Liver (tissue), 9 donors: Measurements from ENCODE around the gene NR3C1. TPM values are rescaled to one million over a fixed set of nuclear protein-coding genes. Genes with fewer than 3 reads are reported as not detected.

Experiments
- DNase-seq: peaks from one replicate; pipeline ENCODE4 v3.0.0-alpha.2; 2017; ENCODE audit warnings: low spot score
- H3K27ac ChIP-seq, 2 donors: one replicate each; pipeline ENCODE4 v1.7.0; 2013; ENCODE audit warnings: inconsistent platforms in 2 of 2, low read length in 2 of 2, control low read depth in 1 of 2, low read depth in 1 of 2, mild to moderate bottlenecking in 1 of 2
- H3K27me3 ChIP-seq, 4 donors: one replicate each; pipeline versions ENCODE4 v1.6.1 to v1.7.0; 2013; ENCODE audit warnings: low read length in 3 of 4, inconsistent platforms in 1 of 4, mild to moderate bottlenecking in 1 of 4, moderate library complexity in 1 of 4; ENCODE audit not compliant: control insufficient read depth in 4 of 4, insufficient read depth in 4 of 4
- H3K36me3 ChIP-seq, 4 donors: one replicate each; pipeline versions ENCODE4 v1.6.1 to v1.7.0; 2013; ENCODE audit warnings: low read length in 3 of 4, mild to moderate bottlenecking in 3 of 4, low read depth in 1 of 4, moderate library complexity in 1 of 4; ENCODE audit not compliant: control insufficient read depth in 4 of 4, insufficient read depth in 3 of 4
- H3K4me1 ChIP-seq, 4 donors: one replicate each; pipeline versions ENCODE4 v1.6.1 to v1.7.0; 2013; ENCODE audit warnings: low read length in 3 of 4, mild to moderate bottlenecking in 3 of 4, moderate library complexity in 1 of 4; ENCODE audit not compliant: control insufficient read depth in 4 of 4, insufficient read depth in 4 of 4
- H3K4me3 ChIP-seq, 3 donors: one replicate each; pipeline versions ENCODE4 v1.6.1 to v1.7.0; 2013; ENCODE audit warnings: low read length in 3 of 3, control low read depth in 1 of 3, low read depth in 1 of 3, mild to moderate bottlenecking in 1 of 3
- H3K9ac ChIP-seq, 2 donors: one replicate each; pipeline ENCODE4 v1.7.0; 2013; ENCODE audit warnings: low read length in 2 of 2, mild to moderate bottlenecking in 2 of 2, moderate library complexity in 2 of 2, control low read depth in 1 of 2, low read depth in 1 of 2
- H3K9me3 ChIP-seq, 4 donors: one replicate each; pipeline versions ENCODE4 v1.6.1 to v1.7.0; 2013; ENCODE audit warnings: low read length in 3 of 4; ENCODE audit not compliant: control insufficient read depth in 4 of 4
- ATF3 ChIP-seq: IDR thresholded peaks from 2 replicates; pipeline ENCODE4 v1.6.1; 2016; ENCODE audit warnings: antibody characterized with exemption
- CTCF ChIP-seq: fragments of 150-350 bp; IDR thresholded peaks from 2 replicates; pipeline ENCODE4 v1.5.1; 2017; ENCODE audit warnings: improper control_type of control experiment, low read depth, low read length; ENCODE audit not compliant: missing input control
- EGR1 ChIP-seq, 2 donors: IDR thresholded peaks; 2 replicates each; pipeline ENCODE4 v1.6.1; 2016 to 2018; ENCODE audit warnings: antibody characterized with exemption in 2 of 2, low read depth in 2 of 2
- FOXA1 ChIP-seq: IDR thresholded peaks from 2 replicates; pipeline ENCODE4 v1.6.1; 2016; ENCODE audit warnings: antibody characterized with exemption
- FOXA2 ChIP-seq: IDR thresholded peaks from 2 replicates; pipeline ENCODE4 v1.6.1; 2016; ENCODE audit warnings: antibody characterized with exemption
- GABPA ChIP-seq, 2 donors: IDR thresholded peaks in 1 of 2; conservative IDR thresholded peaks in 1 of 2; 2 replicates each; pipeline ENCODE4 v1.6.1; 2016; ENCODE audit warnings: antibody characterized with exemption in 2 of 2, mild to moderate bottlenecking in 1 of 2, moderate library complexity in 1 of 2
- HNF4A ChIP-seq, 2 donors: conservative IDR thresholded peaks; 2 replicates each; pipeline ENCODE4 v1.6.1; 2016; ENCODE audit warnings: antibody characterized with exemption in 2 of 2, mild to moderate bottlenecking in 2 of 2
- HNF4G ChIP-seq: IDR thresholded peaks from 2 replicates; pipeline ENCODE4 v1.6.1; 2016; ENCODE audit warnings: antibody characterized with exemption
- JUND ChIP-seq, 2 donors: IDR thresholded peaks; 2 replicates each; pipeline ENCODE4 v1.6.1; 2016; ENCODE audit warnings: antibody characterized with exemption in 2 of 2
- MAX ChIP-seq: IDR thresholded peaks from 2 replicates; pipeline ENCODE4 v1.6.1; 2016; ENCODE audit warnings: antibody characterized with exemption
- NR2F2 ChIP-seq: IDR thresholded peaks from 2 replicates; pipeline ENCODE4 v1.6.1; 2016; ENCODE audit warnings: antibody characterized with exemption
- RAD21 ChIP-seq, 2 donors: IDR thresholded peaks; 2 replicates each; pipeline ENCODE4 v1.6.1; 2016; ENCODE audit warnings: antibody characterized with exemption in 2 of 2, mild to moderate bottlenecking in 2 of 2
- REST ChIP-seq: IDR thresholded peaks from 2 replicates; pipeline ENCODE4 v1.6.1; 2016; ENCODE audit warnings: antibody characterized with exemption, mild to moderate bottlenecking
- RXRA ChIP-seq, 2 donors: IDR thresholded peaks; 2 replicates each; pipeline ENCODE4 v1.6.1; 2017 to 2018; ENCODE audit warnings: antibody characterized with exemption in 2 of 2, mild to moderate bottlenecking in 1 of 2
- SP1 ChIP-seq: IDR thresholded peaks from 2 replicates; pipeline ENCODE4 v1.6.1; 2018; ENCODE audit warnings: antibody characterized with exemption, mild to moderate bottlenecking
- TAF1 ChIP-seq: conservative IDR thresholded peaks from 2 replicates; pipeline ENCODE4 v1.6.1; 2016; ENCODE audit warnings: antibody characterized with exemption, mild to moderate bottlenecking
- YY1 ChIP-seq: IDR thresholded peaks from 2 replicates; pipeline ENCODE4 v1.6.1; 2016; ENCODE audit warnings: antibody characterized with exemption, mild to moderate bottlenecking
- ZBTB33 ChIP-seq: IDR thresholded peaks from 2 replicates; pipeline ENCODE4 v1.6.1; 2016; ENCODE audit warnings: antibody characterized with exemption
- WGBS: extraction: QIAGEN DNeasy Blood & Tissue Kit; methylation state at CpG from one replicate; pipeline ENCODE4 v1.1.7; 2013; 5-methylcytosine and 5-hydroxymethylcytosine counted together
- polyA plus RNA-seq, 2 donors: library from polyadenylated mRNA; stranded (reverse) in 1 of 2; unstranded in 1 of 2; fragments of 200-250 nt in 1 of 2; fragments of >200 nt in 1 of 2; fragmentation: Nextera tagmentation in 1 of 2; extraction: Ambion mirVana in 1 of 2; gene quantifications; one replicate each; pipeline versions ENCODE4 v1.2.1 to v1.2.3, GENCODE V29; 2013 to 2015
- total RNA-seq, 2 donors: library from RNA; depleted of rRNA; stranded (reverse); fragments of >200 nt; gene quantifications; one replicate each; pipeline ENCODE4 v1.2.3, GENCODE V29; 2014
- donor health status: healthy.
- donor health status: healthy.
- donor health status: healthy.
- donor health status: healthy.
- donor health status: healthy.

Gene NR3C1
- total and polyA plus RNA-seq, 4 donors = 24.5 to 36.4 (median 29.0) TPM

- Histone ChIP-seq H3K4me3 (no peak overlapping the region), H3K9me3 (no peaks in the 10 kb centered on the region), H3K27me3 (no peaks in the 10 kb centered on the region), H3K27ac (peak overlapping the region; percentile 84 to 96), H3K9ac (peak overlapping the region; percentile 20 to 51), H3K4me1 (peaks cover 17 to 48% (median 31%) of the 10 kb centered on the region in 4 donors), H3K36me3 (no peaks in the 10 kb centered on the region)
- WGBS = 48% methylated on average over 10 of the region's 10 CpGs
- DNase-seq = no peak
- peak; percentile 46 for TF ChIP-seq FOXA2
- TF ChIP-seq ZBTB33 = peak; percentile 39
- TF ChIP-seq TAF1 = no peak
- TF ChIP-seq HNF4G = no peak
- peak; percentile 83 for TF ChIP-seq YY1
- TF ChIP-seq SP1 = peak; percentile 70
- peak; percentile 47 to 48 for TF ChIP-seq RAD21 (IDR thresholded peaks at IDR 0.05)
- peak; percentile 70 to 78 for TF ChIP-seq HNF4A (conservative IDR thresholded peaks at IDR 0.05)
- TF ChIP-seq FOXA1 = no peak
- peak in 1 of 2 donors; percentile 80 for TF ChIP-seq RXRA (IDR thresholded peaks at IDR 0.05)
- TF ChIP-seq EGR1 (IDR thresholded peaks at IDR 0.05; ENCODE audit: low read depth in 2 of 2) = no peak
- no peak for TF ChIP-seq JUND (IDR thresholded peaks at IDR 0.05)
- peak; percentile 25 for TF ChIP-seq MAX
- TF ChIP-seq ATF3 = no peak
- no peak for TF ChIP-seq GABPA (IDR thresholded peaks at IDR 0.05 in 1 of 2, conservative IDR thresholded peaks at IDR 0.05 in 1 of 2)
- no peak for TF ChIP-seq CTCF
- peak; percentile 74 for TF ChIP-seq REST
- TF ChIP-seq NR2F2 = no peak
Measured at GRCh38 chr5:143229896-143230675, 173.4 kb downstream of the NR3C1 start.
